GM23248 (cell line): Measurements from ENCODE around the gene NT5E. TPM values are rescaled to one million over a fixed set of nuclear protein-coding genes. Genes with fewer than 3 reads are reported as not detected.

Experiments used
- DNase-seq: peaks from one replicate; pipeline ENCODE4 v3.0.0-alpha.2; 2015
- H2AFZ ChIP-seq: fragments of 200-600 bp; sonication (generic); 2 replicates; pipeline ENCODE4 v1.6.1; 2016; ENCODE audit warnings: antibody characterized with exemption
- H3F3A ChIP-seq: fragments of 200-600 bp; sonication (generic); 2 replicates; pipeline ENCODE4 v1.6.1; 2016; ENCODE audit warnings: mild to moderate bottlenecking, antibody characterized with exemption, mixed run types; ENCODE audit not compliant: insufficient read depth
- H3K27ac ChIP-seq: fragments of 200-600 bp; sonication (generic); 2 replicates; pipeline ENCODE4 v1.5.1; 2016; ENCODE audit warnings: mild to moderate bottlenecking
- H3K27me3 ChIP-seq: fragments of 200-600 bp; sonication (generic); replicated peaks from 2 replicates; pipeline ENCODE4 v1.6.1; 2016; ENCODE audit warnings: mild to moderate bottlenecking; ENCODE audit not compliant: insufficient read depth
- H3K36me3 ChIP-seq: fragments of 200-600 bp; sonication (generic); 2 replicates; pipeline ENCODE4 v1.6.1; 2016; ENCODE audit warnings: low read depth, mild to moderate bottlenecking
- H3K4me1 ChIP-seq: fragments of 200-600 bp; sonication (generic); 2 replicates; pipeline ENCODE4 v1.6.1; 2016; ENCODE audit warnings: mild to moderate bottlenecking; ENCODE audit not compliant: insufficient read depth
- H3K4me2 ChIP-seq: fragments of 200-600 bp; sonication (generic); one replicate; pipeline ENCODE4 v1.6.1; 2016; ENCODE audit warnings: mild to moderate bottlenecking; ENCODE audit not compliant: unreplicated experiment
- H3K4me3 ChIP-seq: fragments of 200-600 bp; sonication (generic); 2 replicates; pipeline ENCODE4 v1.5.1; 2016; ENCODE audit warnings: mild to moderate bottlenecking
- H3K79me2 ChIP-seq: fragments of 200-600 bp; sonication (generic); 2 replicates; pipeline ENCODE4 v1.6.1; 2016; ENCODE audit warnings: mild to moderate bottlenecking; ENCODE audit not compliant: insufficient read depth
- H3K9ac ChIP-seq: fragments of 200-600 bp; sonication (generic); 2 replicates; pipeline ENCODE4 v1.6.1; 2016; ENCODE audit warnings: mild to moderate bottlenecking
- H3K9me2 ChIP-seq: fragments of 200-600 bp; sonication (generic); 2 replicates; pipeline ENCODE4 v1.6.1; 2016; ENCODE audit warnings: mixed run types, mild to moderate bottlenecking, moderate library complexity; ENCODE audit not compliant: insufficient read depth
- H3K9me3 ChIP-seq: fragments of 200-600 bp; sonication (generic); one replicate; pipeline ENCODE4 v1.6.1; 2017; ENCODE audit warnings: low read depth
- H4K20me1 ChIP-seq: fragments of 200-600 bp; sonication (generic); 2 replicates; pipeline ENCODE4 v1.6.0; 2016; ENCODE audit not compliant: insufficient read depth
- EZH2 ChIP-seq: fragments of 200-600 bp; sonication (generic); IDR thresholded peaks from 2 replicates; pipeline ENCODE4 v1.6.1; 2018; ENCODE audit warnings: antibody characterized with exemption, mild to moderate bottlenecking; ENCODE audit not compliant: insufficient read depth, poor library complexity, severe bottlenecking
- EZH2phosphoT487 ChIP-seq: fragments of 200-600 bp; sonication (generic); IDR thresholded peaks from 2 replicates; pipeline ENCODE4 v1.6.1; 2018; ENCODE audit warnings: antibody characterized with exemption, moderate library complexity, mild to moderate bottlenecking, low read depth; ENCODE audit not compliant: insufficient read depth
- WGBS, 2 experiments: methylation state at CpG; one replicate each; pipeline ENCODE4 v1.1.6; 2015 to 2017; ENCODE audit warnings: low lambda C conversion rate in 2 of 2, low coverage in 1 of 2; ENCODE audit errors: missing lambda C conversion rate in 2 of 2; 5-methylcytosine and 5-hydroxymethylcytosine counted together
- in situ Hi-C: fragments of 300-500 bp; cut with MboI; formaldehyde crosslinking; loops from 2 replicates; pipeline ENCODE4 v1.15.0; 2020
- polyA plus RNA-seq: library from polyadenylated mRNA; unstranded; fragments of >200 nt; fragmentation: Nextera tagmentation; extraction: Ambion mirVana; gene quantifications from 2 replicates; pipeline ENCODE4 v1.2.1, GENCODE V29; 2016
- total RNA-seq: library from RNA; depleted of rRNA; stranded (reverse); fragments of >200 nt; shearing (Covaris generic); gene quantifications from 2 replicates; pipeline ENCODE4 v1.2.3, GENCODE V29; 2014

Gene NT5E
- total and polyA plus RNA-seq, 2 experiments from 2014 or later = 201 to 264 TPM

DNA sequence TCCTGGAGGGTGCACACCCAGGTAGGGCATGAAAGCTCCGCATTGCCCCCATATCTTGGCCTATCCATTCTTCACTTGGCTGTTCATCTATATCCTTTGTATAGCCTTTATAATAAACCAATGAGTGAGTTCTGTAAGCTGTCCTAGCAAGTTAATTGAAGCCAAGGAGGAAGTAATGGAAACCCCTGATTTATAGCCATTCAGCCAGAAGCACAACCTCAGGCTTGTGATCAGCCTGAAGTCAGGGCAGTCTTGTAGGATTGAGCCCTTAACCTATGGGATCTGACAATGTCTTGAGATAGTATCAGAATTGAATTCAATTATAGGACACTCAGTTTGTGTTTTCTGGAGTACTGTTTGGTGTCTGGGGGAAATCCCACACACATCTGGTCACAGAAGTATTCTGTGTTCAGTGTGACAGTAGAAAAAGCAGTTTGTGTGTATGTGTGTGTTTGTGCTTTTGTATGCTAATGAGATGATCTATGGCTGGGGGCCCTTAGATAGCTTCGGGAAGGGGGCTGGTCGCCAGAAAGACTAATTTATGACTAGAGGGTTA, 5.7 kb downstream of the NT5E start:
- WGBS, 2 experiments = 69 to 70% methylated on average over 3 of the region's 3 CpGs
- Histone ChIP-seq H3K27ac (no peak overlapping the region), H3K9ac (no peak overlapping the region), H3K36me3 (peaks cover 13% of the 10 kb centered on the region; the same call in 1 of the 2 replicates), H3F3A (peaks cover 84% of the 10 kb centered on the region), H3K4me1 (peaks cover 79% of the 10 kb centered on the region), H3K27me3 (no peaks in the 10 kb centered on the region), H3K4me3 (no peak overlapping the region), H2AFZ (no peak overlapping the region), H3K79me2 (peaks cover 84% of the 10 kb centered on the region), H4K20me1 (0 out of 2 replicates have a peak, but pooled peaks cover 8% of the 10 kb centered on the region), H3K9me2 (no peaks in the 10 kb centered on the region), H3K9me3 (no peaks in the 10 kb centered on the region), H3K4me2 (no peak overlapping the region)
- no peak for DNase-seq
- TF ChIP-seq EZH2phosphoT487 (no peak), EZH2 (no peak)
- in situ Hi-C loops = no loop called here

DNA sequence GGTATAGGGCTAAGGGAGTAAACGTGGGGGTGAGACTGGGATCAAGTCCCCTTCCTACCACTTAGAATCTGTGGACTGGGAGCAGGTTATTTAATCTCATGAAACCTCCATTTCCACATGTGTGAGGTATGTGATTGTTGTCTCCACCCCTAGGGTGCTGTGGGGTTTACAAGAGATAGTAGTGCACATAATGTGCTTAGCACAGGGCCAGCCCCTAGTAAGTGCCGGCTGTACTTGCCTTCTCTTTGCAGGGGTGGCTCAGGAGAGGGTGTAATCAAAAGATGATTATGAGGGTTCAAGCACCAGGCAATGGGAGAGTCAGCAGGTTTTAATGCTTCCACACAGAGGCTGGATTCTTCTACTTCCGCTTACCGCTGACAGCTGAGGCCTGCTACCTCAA, 6.9 kb downstream of the NT5E start:
- H3K9me2 ChIP-seq = no peaks in the 10 kb centered on the region
- H3K9me3 ChIP-seq = no peaks in the 10 kb centered on the region
- H3K36me3 ChIP-seq = peaks cover 13% of the 10 kb centered on the region; the same call in 1 of the 2 replicates
- TF ChIP-seq EZH2phosphoT487 (no peak), EZH2 (no peak)
- no peaks in the 10 kb centered on the region for H3K27me3 ChIP-seq
- no peak overlapping the region for H3K4me3 ChIP-seq
- WGBS, 2 experiments = 98% methylated on average over 4 of the region's 4 CpGs
- 0 out of 2 replicates have a peak, but pooled peaks cover 8% of the 10 kb centered on the region for H4K20me1 ChIP-seq
- peaks cover 84% of the 10 kb centered on the region for H3K79me2 ChIP-seq
- DNase-seq = no peak
- H3K4me1 ChIP-seq = peaks cover 91% of the 10 kb centered on the region
- no peak overlapping the region for H2AFZ ChIP-seq
- no peak overlapping the region for H3K9ac ChIP-seq
- H3K27ac ChIP-seq = no peak overlapping the region
- in situ Hi-C loops = no loop called here
- no peak overlapping the region for H3K4me2 ChIP-seq
- H3F3A ChIP-seq = peaks cover 88% of the 10 kb centered on the region

DNA sequence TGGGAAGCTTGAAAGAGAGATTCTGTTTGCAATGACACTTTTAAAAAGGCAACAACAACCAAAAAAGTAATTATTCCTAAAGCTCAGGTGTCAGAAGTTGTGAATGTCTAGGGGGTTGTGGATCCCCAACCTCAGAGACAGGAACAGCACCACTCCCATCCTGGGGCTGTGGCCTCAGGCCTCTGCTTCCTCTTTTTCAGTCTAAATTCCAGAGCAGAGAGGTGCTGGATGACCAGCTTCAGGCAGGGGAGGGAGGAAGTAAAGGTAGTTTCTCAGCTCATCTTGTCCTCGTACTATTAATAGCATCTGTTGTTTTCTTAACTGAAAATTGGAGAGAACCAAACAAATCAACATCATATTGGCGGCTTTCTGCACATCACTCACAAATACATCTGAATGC, 8.3 kb downstream of the NT5E start:
- no peak for DNase-seq
- H3K4me1 ChIP-seq = peaks cover 94% of the 10 kb centered on the region
- H3F3A ChIP-seq = peaks cover 88% of the 10 kb centered on the region
- no peak for TF ChIP-seq EZH2phosphoT487
- TF ChIP-seq EZH2 = no peak
- peaks cover 84% of the 10 kb centered on the region for H3K79me2 ChIP-seq
- in situ Hi-C loops = no loop called here
- 0 out of 2 replicates have a peak, but pooled peaks cover 8% of the 10 kb centered on the region for H4K20me1 ChIP-seq
- H2AFZ ChIP-seq = no peak overlapping the region
- H3K36me3 ChIP-seq = peaks cover 15% of the 10 kb centered on the region; the same call in 1 of the 2 replicates
- H3K4me3 ChIP-seq = 0 out of 2 replicates have a peak overlapping the region, but pooled peaks have one; percentile 16
- no peaks in the 10 kb centered on the region for H3K9me2 ChIP-seq
- H3K4me2 ChIP-seq = peak overlapping the region; percentile 67
- 33 to 43% methylated on average over 2 of the region's 2 CpGs for WGBS, 2 experiments
- H3K9ac ChIP-seq = peak overlapping the region; percentile 3; the same call in 1 of the 2 replicates
- no peaks in the 10 kb centered on the region for H3K9me3 ChIP-seq
- H3K27ac ChIP-seq = peak overlapping the region; percentile 100
- no peaks in the 10 kb centered on the region for H3K27me3 ChIP-seq

DNA sequence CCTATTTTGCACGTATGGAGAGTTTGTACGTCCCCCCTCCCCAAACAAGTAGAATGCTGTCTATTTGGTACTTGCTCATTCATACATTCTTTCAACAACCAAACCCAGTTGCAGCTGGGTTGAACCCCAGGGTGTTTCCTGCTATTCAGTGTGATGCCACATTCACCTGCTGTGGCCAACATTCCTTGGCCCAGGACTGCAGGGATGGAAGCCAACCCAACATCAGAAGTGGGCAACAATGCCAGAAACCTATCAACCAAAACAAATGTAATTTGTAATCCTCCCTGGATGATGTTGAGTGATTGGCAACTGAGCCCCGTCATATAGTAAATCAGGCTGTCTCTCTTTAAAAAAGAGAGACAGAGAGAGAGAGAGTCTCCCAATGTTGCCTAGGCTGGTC, 8.9 kb downstream of the NT5E start:
- Histone ChIP-seq H3K9ac (peak overlapping the region; percentile 3; the same call in 1 of the 2 replicates), H4K20me1 (0 out of 2 replicates have a peak, but pooled peaks cover 8% of the 10 kb centered on the region), H3K4me2 (peak overlapping the region; percentile 67), H3K79me2 (peaks cover 83% of the 10 kb centered on the region), H3K36me3 (peaks cover 15% of the 10 kb centered on the region; the same call in 1 of the 2 replicates), H2AFZ (no peak overlapping the region), H3K4me3 (0 out of 2 replicates have a peak overlapping the region, but pooled peaks have one; percentile 16), H3K27ac (peak overlapping the region; percentile 100), H3K4me1 (peaks cover 94% of the 10 kb centered on the region), H3F3A (peaks cover 91% of the 10 kb centered on the region), H3K27me3 (no peaks in the 10 kb centered on the region), H3K9me2 (no peaks in the 10 kb centered on the region), H3K9me3 (no peaks in the 10 kb centered on the region)
- TF ChIP-seq EZH2phosphoT487 = no peak
- TF ChIP-seq EZH2 = no peak
- no peak for DNase-seq
- 9 to 20% methylated on average over 3 of the region's 3 CpGs for WGBS, 2 experiments
- in situ Hi-C loops = no loop called here
